Activated B cell treated with CpG ODN at 0.5 μM for 24 hours (primary cell): Measurements from ENCODE around the gene ARNT2. TPM values are rescaled to one million over a fixed set of nuclear protein-coding genes. Genes with fewer than 3 reads are reported as not detected.

Experiments
- ATAC-seq: fragments of 200-7000 bp; cut with Tn5 transposase; one replicate; pipeline ENCODE4 v1.10.0; 2021; ENCODE audit warnings: low read depth, mild to moderate bottlenecking, moderate library complexity
- CTCF ChIA-PET: fragments of 350-600 bp; sonication (Branson Sonifier 250); formaldehyde crosslinking; loops from one replicate; lab custom pipeline; 2021; ENCODE audit warnings: antibody characterized with exemption; lab: Charles Lee
- POLR2A ChIA-PET: fragments of 350-600 bp; sonication (Branson Sonifier 250); formaldehyde crosslinking; loops from one replicate; lab custom pipeline; 2021; ENCODE audit warnings: antibody characterized with exemption; lab: Charles Lee
- DNase-seq: peaks from one replicate; pipeline ENCODE4 v3.0.0; 2022
- H3K27ac Mint-ChIP-seq: one replicate; pipeline ENCODE4 v1.8.0; 2020; ENCODE audit warnings: mixed read lengths
- H3K27me3 Mint-ChIP-seq: one replicate; pipeline ENCODE4 v1.8.0; 2021; ENCODE audit warnings: mixed read lengths
- H3K36me3 Mint-ChIP-seq: one replicate; pipeline ENCODE4 v1.8.0; 2021; ENCODE audit warnings: low read depth, mixed read lengths
- H3K4me1 Mint-ChIP-seq: one replicate; pipeline ENCODE4 v1.8.0; 2021; ENCODE audit warnings: mixed read lengths
- H3K4me3 Mint-ChIP-seq: one replicate; pipeline ENCODE4 v1.8.0; 2020; ENCODE audit warnings: mild to moderate bottlenecking, mixed read lengths
- H3K9me3 Mint-ChIP-seq: one replicate; pipeline ENCODE4 v1.8.0; 2020; ENCODE audit warnings: mixed read lengths
- intact Hi-C: fragments of 100-400 bp; cut with micrococcal nuclease; formaldehyde crosslinking; loops from one replicate; pipeline ENCODE4 v1.15.1; 2024
- total RNA-seq: library from RNA; stranded (reverse); gene quantifications from 2 replicates; pipeline ENCODE4 v1.2.3, GENCODE V29; 2022
- TF ChIP-seq, protein P1 (sequence below): fragments of 200-600 bp; IDR thresholded peaks from one replicate; pipeline ENCODE4 v1.8.0; 2022; ENCODE audit warnings: antibody characterized with exemption, mild to moderate bottlenecking

The ARNT2 gene
- total RNA-seq, 1 donor from 2014 or later: not detected

DNA sequence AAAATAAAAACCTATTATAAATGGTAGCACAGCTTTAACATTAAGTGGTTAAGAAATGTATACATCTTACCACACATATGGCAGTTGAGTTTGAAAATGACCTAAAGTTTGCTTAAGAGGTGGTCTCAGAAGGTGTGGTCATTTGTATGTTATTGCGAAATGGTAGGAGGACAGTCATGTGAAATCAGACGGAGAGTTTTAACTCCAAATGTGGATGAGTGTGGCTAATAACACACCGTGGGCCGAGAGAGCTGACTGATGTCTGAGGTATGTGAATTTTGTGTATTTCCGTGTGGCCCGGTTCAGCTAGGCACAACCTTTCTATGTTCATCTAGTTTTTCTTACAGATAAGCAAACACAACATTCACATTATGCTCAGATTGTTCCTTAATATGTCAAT, 71.9 kb downstream of the ARNT2 start:
- ChIA-PET CTCF (no interaction called here), POLR2A (interaction anchor here (0.7 kb wide), 1 partner anchor 367 kb away, joined by 5 read pairs; no protein-coding TSS in a partner anchor)
- TF ChIP-seq, protein P1, sequence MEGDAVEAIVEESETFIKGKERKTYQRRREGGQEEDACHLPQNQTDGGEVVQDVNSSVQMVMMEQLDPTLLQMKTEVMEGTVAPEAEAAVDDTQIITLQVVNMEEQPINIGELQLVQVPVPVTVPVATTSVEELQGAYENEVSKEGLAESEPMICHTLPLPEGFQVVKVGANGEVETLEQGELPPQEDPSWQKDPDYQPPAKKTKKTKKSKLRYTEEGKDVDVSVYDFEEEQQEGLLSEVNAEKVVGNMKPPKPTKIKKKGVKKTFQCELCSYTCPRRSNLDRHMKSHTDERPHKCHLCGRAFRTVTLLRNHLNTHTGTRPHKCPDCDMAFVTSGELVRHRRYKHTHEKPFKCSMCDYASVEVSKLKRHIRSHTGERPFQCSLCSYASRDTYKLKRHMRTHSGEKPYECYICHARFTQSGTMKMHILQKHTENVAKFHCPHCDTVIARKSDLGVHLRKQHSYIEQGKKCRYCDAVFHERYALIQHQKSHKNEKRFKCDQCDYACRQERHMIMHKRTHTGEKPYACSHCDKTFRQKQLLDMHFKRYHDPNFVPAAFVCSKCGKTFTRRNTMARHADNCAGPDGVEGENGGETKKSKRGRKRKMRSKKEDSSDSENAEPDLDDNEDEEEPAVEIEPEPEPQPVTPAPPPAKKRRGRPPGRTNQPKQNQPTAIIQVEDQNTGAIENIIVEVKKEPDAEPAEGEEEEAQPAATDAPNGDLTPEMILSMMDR: no peak
- Mint-ChIP-seq H3K36me3 (no peaks in the 10 kb centered on the region), H3K4me1 (no peaks in the 10 kb centered on the region), H3K27ac (no peak overlapping the region), H3K4me3 (no peak overlapping the region), H3K27me3 (peaks cover 10% of the 10 kb centered on the region), H3K9me3 (peaks cover 6% of the 10 kb centered on the region)
- ATAC-seq: no peak
- no peak for DNase-seq
- intact Hi-C loops: no loop called here

DNA sequence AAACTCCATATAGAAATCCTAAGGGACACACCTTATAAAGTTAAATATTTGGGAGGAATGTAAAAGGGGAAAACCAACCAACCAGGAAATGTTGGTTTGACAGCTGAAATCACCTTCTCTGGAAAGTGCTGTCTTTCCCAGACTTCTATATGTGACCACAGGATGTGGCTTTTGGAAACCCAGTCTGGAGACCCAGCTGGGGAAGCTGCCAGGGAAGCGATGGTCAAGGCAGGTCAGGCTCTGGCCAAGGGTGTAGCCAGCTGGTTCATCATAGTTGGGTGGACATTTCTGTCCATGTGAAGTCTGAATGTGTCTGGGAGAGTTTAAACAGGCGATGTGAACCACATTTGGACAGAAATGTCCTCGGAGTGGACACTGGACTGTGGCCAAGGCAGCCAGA, 73.9 kb downstream of the ARNT2 start:
- H3K4me1 Mint-ChIP-seq: no peaks in the 10 kb centered on the region
- no peaks in the 10 kb centered on the region for H3K36me3 Mint-ChIP-seq
- H3K27ac Mint-ChIP-seq: no peak overlapping the region
- ChIA-PET POLR2A (no interaction called here), CTCF (no interaction called here)
- DNase-seq: no peak
- H3K4me3 Mint-ChIP-seq: no peak overlapping the region
- peaks cover 6% of the 10 kb centered on the region for H3K9me3 Mint-ChIP-seq
- intact Hi-C loops: no loop called here
- no peak for ATAC-seq
- no peaks in the 10 kb centered on the region for H3K27me3 Mint-ChIP-seq
- TF ChIP-seq, protein P1: no peak

DNA sequence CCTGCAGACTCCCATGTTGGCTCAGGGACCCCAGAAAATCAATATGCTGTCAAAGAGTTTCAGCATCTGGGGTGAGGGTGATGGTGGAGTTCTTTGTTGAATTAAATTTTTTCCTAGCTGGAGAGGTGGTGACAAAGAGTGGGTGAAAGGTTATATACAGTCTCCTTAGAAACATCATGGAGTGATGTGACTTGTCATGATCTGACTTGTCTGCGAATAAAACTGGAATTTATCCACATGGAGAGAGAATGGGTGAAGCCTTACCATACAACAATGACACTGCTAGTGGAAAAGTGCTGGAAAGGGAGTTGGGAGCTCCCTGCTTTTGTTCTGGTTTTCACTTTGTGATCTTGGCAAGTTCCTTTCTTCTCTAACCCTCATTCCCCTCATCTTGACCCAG, 75.0 kb downstream of the ARNT2 start:
- POLR2A ChIA-PET: no interaction called here
- no peak for ATAC-seq
- TF ChIP-seq, protein P1: no peak
- no peak overlapping the region for H3K27ac Mint-ChIP-seq
- H3K27me3 Mint-ChIP-seq: no peaks in the 10 kb centered on the region
- H3K36me3 Mint-ChIP-seq: no peaks in the 10 kb centered on the region
- no peak for DNase-seq
- no peaks in the 10 kb centered on the region for H3K4me1 Mint-ChIP-seq
- no peak overlapping the region for H3K4me3 Mint-ChIP-seq
- peaks cover 6% of the 10 kb centered on the region for H3K9me3 Mint-ChIP-seq
- CTCF ChIA-PET: no interaction called here
- intact Hi-C loops: no loop called here

DNA sequence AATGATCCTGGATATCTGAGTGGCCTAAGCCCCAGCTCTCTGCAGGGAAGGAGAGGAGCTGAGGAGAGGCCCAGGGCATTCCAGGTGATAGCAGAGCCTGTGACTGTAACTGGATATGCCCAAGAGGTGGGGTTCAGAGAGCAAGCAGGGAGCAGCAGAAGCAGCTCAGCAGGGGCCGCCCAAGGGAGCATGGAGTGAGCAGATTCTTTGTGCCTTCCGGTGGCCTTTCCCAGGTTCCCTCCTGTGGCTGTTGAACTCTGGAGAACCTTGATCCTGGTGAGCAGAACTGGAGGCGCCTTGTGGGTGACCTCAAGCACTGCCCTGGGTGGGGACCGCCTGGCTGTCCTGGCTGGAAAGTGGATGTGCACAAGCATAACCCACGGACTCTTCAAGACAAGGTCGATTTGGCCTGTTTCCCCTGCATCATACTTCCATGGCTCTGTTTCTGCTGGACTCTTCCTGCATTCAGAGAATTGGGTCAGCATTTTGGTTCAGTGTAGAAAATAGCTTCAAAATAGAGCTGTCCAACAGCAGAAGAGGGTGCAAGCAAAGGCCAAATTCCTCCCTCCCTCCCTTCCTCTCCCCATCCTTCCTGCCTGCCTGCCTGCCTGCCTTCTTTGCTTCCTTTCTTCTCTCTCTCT, 76.1 kb downstream of the ARNT2 start:
- ChIA-PET CTCF (no interaction called here), POLR2A (no interaction called here)
- no peak for ATAC-seq

DNA sequence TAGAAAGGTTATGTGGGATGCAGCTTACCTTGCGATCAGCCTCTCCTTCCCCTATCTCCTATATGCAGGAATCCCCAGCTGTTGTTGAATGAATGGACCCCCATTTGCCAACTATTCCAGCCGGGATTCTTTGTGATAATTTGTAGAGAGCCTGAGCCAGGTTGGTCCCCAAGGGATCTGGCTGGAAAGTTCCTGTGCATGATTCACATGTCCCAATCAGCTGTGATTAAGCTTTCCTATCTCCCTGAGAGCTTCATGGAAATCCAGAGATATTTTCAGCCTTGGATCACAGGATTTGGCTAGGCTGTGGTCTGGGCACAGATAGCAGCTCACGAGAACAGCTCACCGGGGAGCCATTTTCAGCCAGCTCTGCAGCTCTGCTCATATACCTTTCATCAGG, 76.7 kb downstream of the ARNT2 start:
- DNase-seq: no peak
- H3K36me3 Mint-ChIP-seq: no peaks in the 10 kb centered on the region
- POLR2A ChIA-PET: no interaction called here
- intact Hi-C loops: no loop called here
- H3K9me3 Mint-ChIP-seq: peaks cover 3% of the 10 kb centered on the region
- CTCF ChIA-PET: no interaction called here
- no peaks in the 10 kb centered on the region for H3K27me3 Mint-ChIP-seq
- no peaks in the 10 kb centered on the region for H3K4me1 Mint-ChIP-seq
- TF ChIP-seq, protein P1: no peak
- no peak overlapping the region for H3K27ac Mint-ChIP-seq
- no peak for ATAC-seq
- no peak overlapping the region for H3K4me3 Mint-ChIP-seq

More for the DNA sequence above, 76.1 kb downstream of the ARNT2 start:
- no peak overlapping the region for H3K4me3 Mint-ChIP-seq
- TF ChIP-seq, protein P1: no peak
- H3K9me3 Mint-ChIP-seq: peaks cover 6% of the 10 kb centered on the region
- no peaks in the 10 kb centered on the region for H3K4me1 Mint-ChIP-seq
- intact Hi-C loops: no loop called here
- no peak for DNase-seq
- no peak overlapping the region for H3K27ac Mint-ChIP-seq
- no peaks in the 10 kb centered on the region for H3K27me3 Mint-ChIP-seq
- no peaks in the 10 kb centered on the region for H3K36me3 Mint-ChIP-seq
